Heart right ventricle (tissue), 16 donors: ENCODE results near the gene LRP1B. TPM values are rescaled to one million over a fixed set of nuclear protein-coding genes. Genes with fewer than 3 reads are reported as not detected.

Source experiments
- ATAC-seq, 8 donors: fragments of 200-7000 bp; cut with Tn5 transposase; one replicate each; pipeline ENCODE4 v1.9.1; 2020; ENCODE audit warnings: mild to moderate bottlenecking in 8 of 8, moderate library complexity in 8 of 8, moderate number of reproducible peaks in 1 of 8
- DNase-seq, 2 donors: peaks; one replicate each; pipeline ENCODE4 v3.0.0-alpha.2; 2020
- H3K27ac ChIP-seq, 10 donors: fragments of 200-600 bp; sonication (generic) in 2 of 10; one replicate each; pipeline versions ENCODE4 v1.5.0 to v1.8.0; 2020 to 2022; ENCODE audit warnings: mild to moderate bottlenecking in 3 of 10
- H3K27me3 ChIP-seq, 7 donors: fragments of 200-600 bp; one replicate each; pipeline ENCODE4 v1.8.0; 2021 to 2022; ENCODE audit warnings: mild to moderate bottlenecking in 2 of 7
- H3K36me3 ChIP-seq, 9 donors: fragments of 200-600 bp; sonication (generic) in 1 of 9; one replicate each; pipeline versions ENCODE4 v1.5.0 to v1.8.0; 2020 to 2022; ENCODE audit warnings: mild to moderate bottlenecking in 2 of 9
- H3K4me1 ChIP-seq, 9 donors: fragments of 200-600 bp; sonication (generic) in 1 of 9; one replicate each; pipeline versions ENCODE4 v1.5.0 to v1.8.0; 2020 to 2022; ENCODE audit warnings: mild to moderate bottlenecking in 4 of 9
- H3K4me3 ChIP-seq, 10 donors: fragments of 200-600 bp; sonication (generic) in 2 of 10; one replicate each; pipeline versions ENCODE4 v1.5.0 to v1.8.0; 2020 to 2022; ENCODE audit warnings: mild to moderate bottlenecking in 7 of 10, moderate library complexity in 2 of 10
- H3K9me3 ChIP-seq, 11 donors: fragments of 200-600 bp in 10 of 11; sonication (generic) in 2 of 11; one replicate each; pipeline versions ENCODE4 v1.5.0 to v1.8.0; 2013 to 2022; ENCODE audit warnings: mild to moderate bottlenecking in 2 of 11, control low read depth in 1 of 11, moderate library complexity in 1 of 11
- CTCF ChIP-seq, 9 donors: fragments of 200-600 bp; sonication (generic) in 2 of 9; IDR thresholded peaks; one replicate each; pipeline versions ENCODE4 v1.5.0 to v1.8.0; 2021 to 2022; ENCODE audit warnings: antibody characterized with exemption in 9 of 9, mild to moderate bottlenecking in 5 of 9, moderate library complexity in 1 of 9
- WGBS, 2 donors: extraction: QIAGEN DNeasy Blood & Tissue Kit; methylation state at CpG; one replicate each; pipeline ENCODE4 v1.1.7; 2013; ENCODE audit warnings: inconsistent platforms in 1 of 2; 5-methylcytosine and 5-hydroxymethylcytosine counted together
- intact Hi-C, 10 donors: fragments of 100-400 bp; cut with DNase I; formaldehyde crosslinking; loops; one replicate each; pipeline versions ENCODE4 v1.11.1 to v1.14.2; 2022
- polyA plus RNA-seq, 2 donors: library from polyadenylated mRNA; stranded (reverse); fragments of 200-250 nt; gene quantifications; one replicate each; pipeline ENCODE4 v1.2.3, GENCODE V29; 2013
- total RNA-seq, 10 donors: library from RNA; stranded (reverse); fragmentation: NEBNext Ultra II Directional in 3 of 10; extraction: Animal tissue kit (Norgen Biotek cat#: 25700) in 3 of 10; gene quantifications; one replicate each; pipeline versions ENCODE4 v1.2.1 to v1.2.4, GENCODE V29; 2021 to 2023
- donor health status: Arrhythmogenic right ventricular cardiomyopathy.
- donor health status: ischemic (EF 13 %, LVEDD 7.1; RV severe dilation, severe dysfunction).
- donor health status: healthy with polysubstance abuse.
- donor health status: DM: no; HTN: yes; CAD: no.
- donor health status: DM: no; HTN: no; CAD: no.
- donor health status: ischemic (EF 25% LVEDD 6.9; RV normal size, moderate dysfunction).
- donor health status: ischemic (EF 25% LVEDD 5.7; RV mildly dilated, moderate dysfunction).
- donor health status: healthy.
- donor health status: DM: yes; HTN: yes; CAD: no.
- donor health status: Ischemic cardiomyopathy.
- donor health status: ischemic (EF 35%, LVEDD 5.7; RV mildly dilated, moderate dysfunction).
- donor health status: nonischemic (EF 11% LVEDD 7.7; RV severe dilation, severe dysfunction).
- donor health status: DM: yes; HTN: yes; CAD: no.
- donor health status: PGD.
- donor health status: ischemic (EF 29% LVEDD 5.4; RV normal size, mild dysfunction).
- donor health status: nonischemic (EF 23%, LVEDD 6.1; RV moderate dilation, normal function).

LRP1B gene
- total and polyA plus RNA-seq, 12 donors, result 0.02 to 0.27 (median 0.14) TPM; not detected in 1

- no peaks in the 10 kb centered on the region for H3K27me3 ChIP-seq
- TF ChIP-seq CTCF (IDR thresholded peaks at IDR 0.05), result no peak
- H3K4me3 ChIP-seq, result no peak overlapping the region
- 71 to 74% methylated on average over 1 of the region's 1 CpG for WGBS, 2 donors
- intact Hi-C loops, result no loop called here
- no peak overlapping the region for H3K27ac ChIP-seq
- ATAC-seq (no peak), DNase-seq (no peak)
- no peaks in the 10 kb centered on the region for H3K4me1 ChIP-seq
- no peaks in the 10 kb centered on the region for H3K36me3 ChIP-seq
- H3K9me3 ChIP-seq, result peaks cover 0 to under 1% (median 0%) of the 10 kb centered on the region in 11 donors
Observed at GRCh38 chr2:141957827-141958450, 172.9 kb downstream of the LRP1B start.

- intact Hi-C loops, result no loop called here
Observed at GRCh38 chr2:141957321-141957720, 173.5 kb downstream of the LRP1B start.

GRCh38 chr2:141947396-141948114, 183.3 kb downstream of the LRP1B start:
- ATAC-seq, result no peak
- H3K36me3 ChIP-seq, result no peaks in the 10 kb centered on the region
- 86 to 89% methylated on average over 6 of the region's 6 CpGs for WGBS, 2 donors
- intact Hi-C loops, result no loop called here
- H3K4me1 ChIP-seq, result no peaks in the 10 kb centered on the region
- H3K9me3 ChIP-seq, result no peaks in the 10 kb centered on the region
- H3K4me3 ChIP-seq, result no peak overlapping the region
- no peak overlapping the region for H3K27ac ChIP-seq
- no peak for TF ChIP-seq CTCF (IDR thresholded peaks at IDR 0.05)
- H3K27me3 ChIP-seq, result no peaks in the 10 kb centered on the region
- no peak for DNase-seq

More at GRCh38 chr2:141957321-141957720, 173.5 kb downstream of the LRP1B start:
- Histone ChIP-seq H3K27me3 (no peaks in the 10 kb centered on the region), H3K4me3 (no peak overlapping the region), H3K9me3 (no peaks in the 10 kb centered on the region), H3K27ac (no peak overlapping the region), H3K36me3 (no peaks in the 10 kb centered on the region), H3K4me1 (no peaks in the 10 kb centered on the region)
- no peak for ATAC-seq
- 30 to 34% methylated on average over 5 of the region's 5 CpGs for WGBS, 2 donors
- TF ChIP-seq CTCF (IDR thresholded peaks at IDR 0.05), result no peak
- no peak for DNase-seq

GRCh38 chr2:141946016-141946415, 184.8 kb downstream of the LRP1B start:
- H3K27ac ChIP-seq, result no peak overlapping the region
- intact Hi-C loops, result no loop called here
- no peak overlapping the region for H3K4me3 ChIP-seq
- DNase-seq (no peak), ATAC-seq (no peak)
- no peaks in the 10 kb centered on the region for H3K36me3 ChIP-seq
- H3K4me1 ChIP-seq, result no peaks in the 10 kb centered on the region
- no peaks in the 10 kb centered on the region for H3K9me3 ChIP-seq
- WGBS, 2 donors, result 42 to 45% methylated on average over 3 of the region's 3 CpGs
- TF ChIP-seq CTCF (IDR thresholded peaks at IDR 0.05), result no peak
- H3K27me3 ChIP-seq, result no peaks in the 10 kb centered on the region
